ENCODE measurements around the gene DMD. TPM values are rescaled to one million over a fixed set of nuclear protein-coding genes. Genes with fewer than 3 reads are reported as not detected.

Gene DMD
- total and polyA plus RNA-seq, 2 of the 13 experiments (the other 11 are each of a cell fraction or from before 2014, with no cell fraction given): 17.6 to 25.9 TPM

GRCh38 chrX:32798990-32799389 lies 412.4 kb downstream of the DMD start:
- intact Hi-C loops (cut with micrococcal nuclease; ENCODE audit: unreplicated experiment): no loop called here

More at GRCh38 chrX:32798990-32799389, 412.4 kb downstream of the DMD start:
- POLR2A ChIA-PET: no interaction called here
- Histone ChIP-seq H3K27ac (ENCODE audit: extremely low read length, insufficient read depth, low read length) (no peak overlapping the region), H3K9ac (ENCODE audit: insufficient read depth, low read depth, low read length) (no peak overlapping the region), H3K4me2 (ENCODE audit: low read depth, low read length) (no peak overlapping the region), H3K4me3 (replicated peaks in 1 of 3; ENCODE audit: insufficient read depth in 1 of 3, low read depth in 2 of 3, low read length in 3 of 3) (no peak overlapping the region), H3K4me1 (ENCODE audit: insufficient read depth, low read length) (no peaks in the 10 kb centered on the region), H2AFZ (ENCODE audit: low read length) (no peak overlapping the region), H3K79me2 (ENCODE audit: insufficient read depth, low read length) (no peaks in the 10 kb centered on the region), H4K20me1 (ENCODE audit: insufficient read depth, low read length) (no peaks in the 10 kb centered on the region), H3K36me3 (replicated peaks in 1 of 2; ENCODE audit: control insufficient read depth in 1 of 2, insufficient read depth in 2 of 2, low read length in 2 of 2) (no peaks in the 10 kb centered on the region), H3K9me3 (ENCODE audit: low read length) (no peaks in the 10 kb centered on the region), H3K27me3 (ENCODE audit: control insufficient read depth in 1 of 2, insufficient read depth in 2 of 2, low read length in 2 of 2) (no peaks in the 10 kb centered on the region)
- ATAC-seq (no peak), FAIRE-seq (no peak), DNase-seq (ENCODE audit: low spot score) (no peak)
- no TSS peak for BruUV-seq (replicated peaks)
- CTCF ChIA-PET (ENCODE audit: low intra/inter-chr PET ratio, low total read pairs): no interaction called here
- in situ Hi-C loops (cut with HindIII; ENCODE audit: extremely low pct_ligation_motif_present, low pct_unique_long_range_greater_than_20kb): no loop called here
- TF ChIP-seq MXD1 (CRISPR knock-in tag; IDR thresholded peaks at IDR 0.05) (no peak), SALL2 (CRISPR knock-in tag; IDR thresholded peaks at IDR 0.05) (no peak), IRX3 (CRISPR knock-in tag; IDR thresholded peaks at IDR 0.05; ENCODE audit: borderline replicate concordance, low read depth) (no peak), ZNF740 (CRISPR knock-in tag; IDR thresholded peaks at IDR 0.05) (no peak), ZBTB2 (CRISPR knock-in tag; IDR thresholded peaks at IDR 0.05; ENCODE audit: low read depth) (no peak), ZNF143 (CRISPR knock-in tag; IDR thresholded peaks at IDR 0.05) (no peak), ZNF609 (CRISPR knock-in tag; IDR thresholded peaks at IDR 0.05; ENCODE audit: borderline replicate concordance) (no peak), ZNF570 (CRISPR knock-in tag; IDR thresholded peaks at IDR 0.05; ENCODE audit: borderline replicate concordance) (no peak), ZNF264 (CRISPR knock-in tag; IDR thresholded peaks at IDR 0.05) (no peak), KLF16 (CRISPR knock-in tag; IDR thresholded peaks at IDR 0.05) (no peak), ZNF616 (CRISPR knock-in tag; IDR thresholded peaks at IDR 0.05; ENCODE audit: low read depth) (no peak), ZSCAN5A (CRISPR knock-in tag; IDR thresholded peaks at IDR 0.05; ENCODE audit: borderline replicate concordance) (no peak)
- WGBS (ENCODE audit: low lambda C conversion rate): 2% methylated on average over 3 of the region's 3 CpGs

All from HepG2 (cell line).